ACC112 (cell line): ENCODE data around the gene RESP18.
A peak's percentile ranks its signal among the peaks of the same experiment; 100 is the strongest.
"Not testable (repeated sequence)": the region's sequence is repeated elsewhere in the genome, so short reads cannot be mapped to it uniquely, and the experiment has no call there.

ENCODE experiments used
- H2AFZ ChIP-seq: fragments of 200-600 bp; sonication (generic); one replicate; pipeline ENCODE4 v1.6.0; 2017; ENCODE audit warnings: antibody characterized with exemption, low read length; ENCODE audit not compliant: unreplicated experiment
- H3K27ac ChIP-seq: fragments of 200-600 bp; sonication (generic); 2 replicates; pipeline ENCODE4 v1.5.1; 2014; ENCODE audit warnings: low read depth, mild to moderate bottlenecking, antibody characterized with exemption, low read length, moderate library complexity
- H3K27me3 ChIP-seq: fragments of 200-600 bp; sonication (generic); 2 replicates; pipeline ENCODE4 v1.6.1; 2014; ENCODE audit warnings: mild to moderate bottlenecking, antibody characterized with exemption, low read length, moderate library complexity, mixed read lengths; ENCODE audit not compliant: insufficient read depth
- H3K36me3 ChIP-seq: fragments of 200-600 bp; sonication (generic); 2 replicates; pipeline ENCODE4 v1.6.1; 2016; ENCODE audit warnings: mild to moderate bottlenecking, antibody characterized with exemption, low read length, moderate library complexity, mixed read lengths; ENCODE audit not compliant: insufficient read depth
- H3K4me1 ChIP-seq: fragments of 200-600 bp; sonication (generic); one replicate; pipeline ENCODE4 v1.6.1; 2016; ENCODE audit warnings: low read length, mixed read lengths; ENCODE audit not compliant: insufficient read depth, unreplicated experiment, control insufficient read depth
- H3K4me3 ChIP-seq: fragments of 200-600 bp; sonication (generic); 2 replicates; pipeline ENCODE4 v1.5.1; 2014; ENCODE audit warnings: mild to moderate bottlenecking, low read depth, low read length
- H3K79me2 ChIP-seq: fragments of 200-600 bp; sonication (generic); one replicate; pipeline ENCODE4 v1.6.0; 2016; ENCODE audit warnings: low read length; ENCODE audit not compliant: control insufficient read depth, unreplicated experiment, insufficient read depth

Gene RESP18

GRCh38 chr2:219291910-219292490 is 40.5 kb downstream of the RESP18 start:
- Histone ChIP-seq H3K36me3 (no peaks in the 10 kb centered on the region), H2AFZ (no peak overlapping the region), H3K27me3 (no peaks in the 10 kb centered on the region), H3K79me2 (no peaks in the 10 kb centered on the region), H3K27ac (no peak overlapping the region), H3K4me3 (no peak overlapping the region), H3K4me1 (peaks cover 11% of the 10 kb centered on the region)

- Histone ChIP-seq H3K79me2 (no peaks in the 10 kb centered on the region), H3K4me3 (no peak overlapping the region), H3K4me1 (peaks cover 17% of the 10 kb centered on the region), H2AFZ (no peak overlapping the region), H3K27me3 (no peaks in the 10 kb centered on the region), H3K27ac (no peak overlapping the region), H3K36me3 (no peaks in the 10 kb centered on the region)
These were observed 41.1 kb downstream of the RESP18 start for GRCh38 chr2:219291394-219291793.

- Histone ChIP-seq H3K27me3 (no peaks in the 10 kb centered on the region), H3K36me3 (no peaks in the 10 kb centered on the region), H3K4me3 (no peak overlapping the region), H3K27ac (peak overlapping the region; percentile 33; the same call in 1 of the 2 replicates), H3K4me1 (peaks cover 20% of the 10 kb centered on the region), H3K79me2 (no peaks in the 10 kb centered on the region), H2AFZ (no peak overlapping the region)
These were observed 42.0 kb downstream of the RESP18 start for GRCh38 chr2:219290381-219291171.

GRCh38 chr2:219289537-219290361 is 42.8 kb downstream of the RESP18 start:
- Histone ChIP-seq H3K27ac (peak overlapping the region; percentile 55; the same call in 1 of the 2 replicates), H3K4me1 (peaks cover 20% of the 10 kb centered on the region), H3K79me2 (no peaks in the 10 kb centered on the region), H2AFZ (no peak overlapping the region), H3K4me3 (no peak overlapping the region), H3K36me3 (no peaks in the 10 kb centered on the region), H3K27me3 (no peaks in the 10 kb centered on the region)

GRCh38 chr2:219289195-219289536 is 43.4 kb downstream of the RESP18 start:
- Histone ChIP-seq H3K4me3 (no peak overlapping the region), H3K4me1 (peaks cover 20% of the 10 kb centered on the region)

GRCh38 chr2:219287580-219288265 is 44.8 kb downstream of the RESP18 start:
- Histone ChIP-seq H3K27ac (no peak overlapping the region), H2AFZ (no peak overlapping the region), H3K4me1 (peaks cover 20% of the 10 kb centered on the region), H3K27me3 (no peaks in the 10 kb centered on the region), H3K4me3 (no peak overlapping the region), H3K79me2 (no peaks in the 10 kb centered on the region), H3K36me3 (no peaks in the 10 kb centered on the region)

More at GRCh38 chr2:219289195-219289536, 43.4 kb downstream of the RESP18 start:
- Histone ChIP-seq H3K79me2 (no peaks in the 10 kb centered on the region), H3K27ac (peak overlapping the region; percentile 55; the same call in 1 of the 2 replicates), H3K36me3 (no peaks in the 10 kb centered on the region), H3K27me3 (no peaks in the 10 kb centered on the region), H2AFZ (no peak overlapping the region)

- H2AFZ ChIP-seq, H3K79me2 ChIP-seq, H3K4me3 ChIP-seq, H3K36me3 ChIP-seq, H3K27me3 ChIP-seq, H3K27ac ChIP-seq: not testable (repeated sequence)
- peaks cover 20% of the 10 kb centered on the region for H3K4me1 ChIP-seq
These were observed 45.5 kb downstream of the RESP18 start for GRCh38 chr2:219287116-219287440.

GRCh38 chr2:219286436-219287115 is 46.0 kb downstream of the RESP18 start:
- H3K79me2 ChIP-seq, result no peaks in the 10 kb centered on the region
- peaks cover 20% of the 10 kb centered on the region for H3K4me1 ChIP-seq
- H3K4me3 ChIP-seq, result no peak overlapping the region
- no peaks in the 10 kb centered on the region for H3K27me3 ChIP-seq
- H3K36me3 ChIP-seq, result no peaks in the 10 kb centered on the region
- no peak overlapping the region for H3K27ac ChIP-seq
- H2AFZ ChIP-seq, result no peak overlapping the region

GRCh38 chr2:219285894-219286425 is 46.6 kb downstream of the RESP18 start:
- H3K4me1 ChIP-seq, result peaks cover 20% of the 10 kb centered on the region
- H3K27me3 ChIP-seq, result no peaks in the 10 kb centered on the region
- no peaks in the 10 kb centered on the region for H3K36me3 ChIP-seq
- H3K27ac ChIP-seq, result no peak overlapping the region
- no peak overlapping the region for H2AFZ ChIP-seq
- H3K4me3 ChIP-seq, result no peak overlapping the region
- no peaks in the 10 kb centered on the region for H3K79me2 ChIP-seq

GRCh38 chr2:219285373-219285735 is 47.2 kb downstream of the RESP18 start:
- Histone ChIP-seq H3K79me2 (no peaks in the 10 kb centered on the region), H2AFZ (no peak overlapping the region), H3K27me3 (no peaks in the 10 kb centered on the region), H3K4me3 (no peak overlapping the region), H3K4me1 (peaks cover 24% of the 10 kb centered on the region), H3K27ac (no peak overlapping the region), H3K36me3 (no peaks in the 10 kb centered on the region)
